Kidney (tissue), 14 donors: ENCODE data around the gene FBXO11. TPM values are rescaled to one million over a fixed set of nuclear protein-coding genes. Genes with fewer than 3 reads are reported as not detected.

Experiments
- DNase-seq, 5 donors: peaks; one replicate each; pipeline ENCODE4 v3.0.0-alpha.2; 2013 to 2020
- FAIRE-seq: peaks from 2 replicates; lab custom pipeline; 2012; peaks lifted over from hg19 to GRCh38; lab: Jason Lieb, UNC
- H3K27ac ChIP-seq, 2 donors: one replicate each; pipeline ENCODE4 v1.7.0; 2013; ENCODE audit warnings: low read depth in 2 of 2, low read length in 2 of 2, inconsistent platforms in 1 of 2
- H3K27me3 ChIP-seq: one replicate; pipeline ENCODE4 v1.7.1; 2013; ENCODE audit warnings: low read length, inconsistent platforms; ENCODE audit not compliant: control insufficient read depth, insufficient read depth
- H3K36me3 ChIP-seq, 3 donors: one replicate each; pipeline versions ENCODE4 v1.7.0 to v1.7.1; 2013; ENCODE audit warnings: low read length in 3 of 3, control low read depth in 1 of 3, inconsistent platforms in 1 of 3; ENCODE audit not compliant: insufficient read depth in 3 of 3, control insufficient read depth in 2 of 3
- H3K4me1 ChIP-seq, 3 donors: one replicate each; pipeline versions ENCODE4 v1.7.0 to v1.7.1; 2013; ENCODE audit warnings: low read length in 3 of 3, inconsistent platforms in 1 of 3, low read depth in 1 of 3; ENCODE audit not compliant: control insufficient read depth in 2 of 3, insufficient read depth in 2 of 3
- H3K4me3 ChIP-seq, 3 donors: one replicate each; pipeline versions ENCODE4 v1.7.0 to v1.8.1; 2013; ENCODE audit warnings: low read length in 3 of 3, control low read depth in 1 of 3, inconsistent platforms in 1 of 3
- H3K9ac ChIP-seq, 3 donors: one replicate each; pipeline versions ENCODE4 v1.7.0 to v1.7.1; 2013; ENCODE audit warnings: low read length in 3 of 3, control low read depth in 1 of 3, inconsistent platforms in 1 of 3
- H3K9me3 ChIP-seq, 3 donors: one replicate each; pipeline versions ENCODE4 v1.7.0 to v1.7.1; 2013; ENCODE audit warnings: low read length in 3 of 3, control low read depth in 1 of 3, inconsistent platforms in 1 of 3; ENCODE audit not compliant: control insufficient read depth in 2 of 3, insufficient read depth in 1 of 3
- CTCF ChIP-seq: IDR thresholded peaks from 3 replicates; pipeline ENCODE4 v1.5.1; 2012; ENCODE audit warnings: mild to moderate bottlenecking, moderate library complexity, borderline replicate concordance; ENCODE audit not compliant: insufficient read depth; ENCODE audit errors: extremely low read depth
- intact Hi-C: fragments of 100-400 bp; cut with DNase I; formaldehyde crosslinking; loops from one replicate; pipeline ENCODE4 v1.11.1; 2022
- polyA plus RNA-seq: library from polyadenylated mRNA; stranded (reverse); fragments of 350-450 nt; fragmentation: Illumina TruSeq; extraction: RNeasy Lipid Tissue Mini Kit (QIAGEN cat#74804); gene quantifications from one replicate; pipeline ENCODE4 v1.2.3, GENCODE V29; 2014; ENCODE audit warnings: low read depth, low replicate concordance; ENCODE audit not compliant: insufficient read depth
- total RNA-seq: library from RNA; stranded (reverse); fragmentation: NEBNext Ultra II Directional; extraction: Animal tissue kit (Norgen Biotek cat#: 25700); gene quantifications from one replicate; pipeline ENCODE4 v1.2.1, GENCODE V29; 2021
- donor health status: control.
- donor health status: control.
- donor health status: control.
- donor health status: control.
- donor health status: control.
- donor health status: DM: yes; HTN: yes; CAD: no.
- donor health status: Normal renal cell carcinoma (clear cell type).

Gene FBXO11
- total and polyA plus RNA-seq, 2 donors from 2014 or later: 21.9 to 68.7 TPM

- TF ChIP-seq CTCF: no peak
- Histone ChIP-seq H3K27me3 (no peaks in the 10 kb centered on the region), H3K9me3 (peaks cover 0 to 6% (median 2%) of the 10 kb centered on the region in 3 donors), H3K36me3 (peaks cover 30 to 67% (median 34%) of the 10 kb centered on the region in 3 donors), H3K9ac (no peak overlapping the region), H3K4me3 (no peak overlapping the region), H3K4me1 (no peaks in the 10 kb centered on the region), H3K27ac (no peak overlapping the region)
- intact Hi-C loops: no loop called here
- DNase-seq (no peak), FAIRE-seq (no peak)
These were observed 102.5 kb downstream of the FBXO11 start for GRCh38 chr2:47803770-47804169.

GRCh38 chr2:47803363-47803762, 102.9 kb downstream of the FBXO11 start:
- DNase-seq (no peak), FAIRE-seq (no peak)
- TF ChIP-seq CTCF: no peak
- Histone ChIP-seq H3K27ac (no peak overlapping the region), H3K27me3 (no peaks in the 10 kb centered on the region), H3K36me3 (peaks cover 34 to 71% (median 36%) of the 10 kb centered on the region in 3 donors), H3K9me3 (peaks cover 0 to 6% (median 2%) of the 10 kb centered on the region in 3 donors), H3K9ac (no peak overlapping the region), H3K4me3 (no peak overlapping the region), H3K4me1 (no peaks in the 10 kb centered on the region)
- intact Hi-C loops: no loop called here

DNA sequence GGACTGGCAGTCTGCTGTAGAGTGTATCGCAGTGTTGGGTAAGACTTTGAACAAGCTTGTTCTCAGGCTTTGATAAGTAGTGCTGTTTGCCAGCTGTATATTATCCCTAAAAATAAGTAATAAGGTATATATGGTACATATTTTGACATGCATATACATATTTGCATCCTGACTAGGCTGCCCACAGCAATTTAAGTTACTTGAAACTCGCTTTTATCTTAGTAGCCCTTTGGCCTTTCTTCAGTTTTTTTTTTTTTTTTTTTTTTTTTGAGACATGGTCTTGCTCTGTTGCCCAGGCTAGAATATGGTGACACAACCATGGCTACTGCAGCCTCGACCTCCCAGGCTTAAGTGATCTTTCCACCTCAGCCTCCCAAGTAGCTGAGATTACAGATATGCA, 105.2 kb downstream of the FBXO11 start:
- no peaks in the 10 kb centered on the region for H3K27me3 ChIP-seq
- TF ChIP-seq CTCF: no peak
- DNase-seq (no peak), FAIRE-seq (no peak)
- H3K27ac ChIP-seq: no peak overlapping the region
- H3K4me3 ChIP-seq: no peak overlapping the region
- no peak overlapping the region for H3K9ac ChIP-seq
- H3K36me3 ChIP-seq: peaks cover 38 to 65% (median 38%) of the 10 kb centered on the region in 3 donors
- peaks cover 0 to 6% (median 2%) of the 10 kb centered on the region in 3 donors for H3K9me3 ChIP-seq
- no peaks in the 10 kb centered on the region for H3K4me1 ChIP-seq
- intact Hi-C loops: no loop called here
